ENCODE results near the gene SNX21.

The SNX21 gene

GRCh38 chr20:45848969-45849582 lies 15.5 kb downstream of the SNX21 start:
- TF ChIP-seq CTCF (IDR thresholded peaks at IDR 0.05) = no peak
- Histone ChIP-seq H3K27ac (no peak overlapping the region), H3K4me3 (ENCODE audit: low read depth in 1 of 2, low read length in 1 of 2) (no peak overlapping the region), H3K36me3 (peaks cover 99% of the 10 kb centered on the region), H3K4me1 (ENCODE audit: control insufficient read depth in 1 of 2, insufficient read depth in 1 of 2, low read depth in 1 of 2, low read length in 1 of 2) (no peaks in the 10 kb centered on the region), H3K9me3 (no peaks in the 10 kb centered on the region), H3K27me3 (no peaks in the 10 kb centered on the region)

- TF ChIP-seq CTCF (IDR thresholded peaks at IDR 0.05) = no peak
Measured at GRCh38 chr20:45850238-45850637, 16.6 kb downstream of the SNX21 start.

GRCh38 chr20:45850926-45851325 lies 17.3 kb downstream of the SNX21 start:
- peaks cover 91% of the 10 kb centered on the region for H3K36me3 ChIP-seq

More at GRCh38 chr20:45850238-45850637, 16.6 kb downstream of the SNX21 start:
- H3K27me3 ChIP-seq = no peaks in the 10 kb centered on the region
- H3K4me3 ChIP-seq (ENCODE audit: low read depth in 1 of 2, low read length in 1 of 2) = no peak overlapping the region
- H3K9me3 ChIP-seq = no peaks in the 10 kb centered on the region
- H3K36me3 ChIP-seq = peaks cover 98% of the 10 kb centered on the region
- H3K27ac ChIP-seq = no peak overlapping the region
- H3K4me1 ChIP-seq (ENCODE audit: control insufficient read depth in 1 of 2, insufficient read depth in 1 of 2, low read depth in 1 of 2, low read length in 1 of 2) = no peaks in the 10 kb centered on the region

DNA sequence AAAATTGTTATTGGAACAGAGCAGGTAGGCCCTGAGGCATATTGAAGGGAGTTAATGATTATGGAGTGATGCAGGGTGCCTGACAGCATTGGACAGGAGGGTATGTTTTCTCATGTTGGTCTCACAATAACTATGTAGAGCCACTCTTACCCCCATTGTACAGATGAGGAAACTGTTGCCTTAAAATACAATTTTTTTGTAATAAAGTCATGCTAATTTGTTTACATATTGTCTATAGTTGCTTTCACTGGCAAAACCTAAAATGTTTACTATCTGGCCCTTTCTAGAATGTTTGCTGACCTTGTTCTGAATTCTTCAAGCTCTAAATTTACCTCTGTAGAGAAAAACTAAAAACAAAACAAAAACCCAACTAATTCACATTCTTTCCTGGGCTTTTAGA lies 17.9 kb downstream of the SNX21 start:
- no peak for TF ChIP-seq CTCF (IDR thresholded peaks at IDR 0.05)
- no peak overlapping the region for H3K27ac ChIP-seq
- no peaks in the 10 kb centered on the region for H3K27me3 ChIP-seq
- no peaks in the 10 kb centered on the region for H3K9me3 ChIP-seq
- H3K4me1 ChIP-seq (ENCODE audit: control insufficient read depth in 1 of 2, insufficient read depth in 1 of 2, low read depth in 1 of 2, low read length in 1 of 2) = peaks cover 8% of the 10 kb centered on the region in 2 experiments
- no peak overlapping the region for H3K4me3 ChIP-seq (ENCODE audit: low read depth in 1 of 2, low read length in 1 of 2)
- peaks cover 85% of the 10 kb centered on the region for H3K36me3 ChIP-seq

More at GRCh38 chr20:45850926-45851325, 17.3 kb downstream of the SNX21 start:
- no peak overlapping the region for H3K4me3 ChIP-seq (ENCODE audit: low read depth in 1 of 2, low read length in 1 of 2)
- peaks cover 2 to 3% of the 10 kb centered on the region in 2 experiments for H3K4me1 ChIP-seq (ENCODE audit: control insufficient read depth in 1 of 2, insufficient read depth in 1 of 2, low read depth in 1 of 2, low read length in 1 of 2)
- no peaks in the 10 kb centered on the region for H3K9me3 ChIP-seq
- no peak for TF ChIP-seq CTCF (IDR thresholded peaks at IDR 0.05)
- H3K27ac ChIP-seq = no peak overlapping the region
- H3K27me3 ChIP-seq = no peaks in the 10 kb centered on the region

- no peaks in the 10 kb centered on the region for H3K27me3 ChIP-seq
- no peak for TF ChIP-seq CTCF (IDR thresholded peaks at IDR 0.05)
- H3K4me1 ChIP-seq (ENCODE audit: control insufficient read depth in 1 of 2, insufficient read depth in 1 of 2, low read depth in 1 of 2, low read length in 1 of 2) = peaks cover 12 to 14% of the 10 kb centered on the region in 2 experiments
- H3K27ac ChIP-seq = no peak overlapping the region
- no peaks in the 10 kb centered on the region for H3K9me3 ChIP-seq
- peaks cover 77% of the 10 kb centered on the region for H3K36me3 ChIP-seq
- no peak overlapping the region for H3K4me3 ChIP-seq (ENCODE audit: low read depth in 1 of 2, low read length in 1 of 2)
Measured at GRCh38 chr20:45852326-45852725, 18.7 kb downstream of the SNX21 start.

Measured in neutrophil (primary cell).